ENCODE results near the gene SLC10A7.

Gene SLC10A7

DNA sequence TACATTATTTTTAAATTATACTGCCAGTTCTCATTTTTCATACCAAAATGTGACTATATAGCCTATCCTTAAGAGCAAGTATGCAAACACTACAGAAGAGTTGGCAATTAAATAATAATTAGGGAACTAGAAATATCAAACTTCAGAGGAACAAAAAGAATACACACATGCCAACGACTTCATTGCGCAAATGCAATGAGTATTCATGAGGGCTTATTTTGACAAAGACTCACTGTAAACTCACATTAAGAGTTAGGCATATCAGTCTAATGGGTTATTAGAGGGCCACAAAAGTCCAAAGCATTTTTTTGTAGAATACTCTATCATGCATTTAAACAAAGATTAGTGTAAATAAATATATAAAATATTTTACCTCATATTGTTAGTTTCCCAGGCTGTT, 31.6 kb downstream of the SLC10A7 start:
- DNase-seq = no peak

DNA sequence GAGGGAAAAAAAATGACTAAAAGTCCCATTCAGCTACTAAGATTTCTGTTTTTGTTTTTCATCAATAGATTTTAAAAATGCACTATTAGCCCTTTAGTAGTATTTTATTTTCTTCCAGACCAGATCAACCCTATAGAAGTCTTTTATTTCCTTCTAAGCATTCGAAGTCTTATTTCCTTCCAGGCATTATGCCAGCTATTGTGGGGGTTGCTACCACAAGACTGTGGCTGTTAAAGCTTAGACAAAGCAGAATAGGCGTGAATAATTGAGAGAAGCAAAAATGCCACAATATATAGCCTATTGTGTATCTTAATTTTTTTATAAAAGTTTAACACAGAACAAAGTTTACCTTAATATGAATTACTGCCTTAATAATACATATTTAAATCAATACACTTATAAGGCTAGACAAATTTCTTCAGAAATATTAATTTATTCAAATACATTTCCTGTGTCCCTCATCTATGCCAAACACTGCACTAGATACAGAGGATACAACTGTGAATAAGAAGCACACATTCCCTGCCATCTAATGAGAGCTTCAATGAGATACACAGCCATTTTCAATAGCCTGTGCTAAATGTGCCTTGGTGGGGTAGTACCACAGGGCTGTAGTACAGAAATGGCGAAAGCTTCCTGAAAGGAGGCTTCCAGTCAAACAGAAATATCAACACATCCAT, 33.1 kb downstream of the SLC10A7 start:
- DNase-seq = no peak

DNA sequence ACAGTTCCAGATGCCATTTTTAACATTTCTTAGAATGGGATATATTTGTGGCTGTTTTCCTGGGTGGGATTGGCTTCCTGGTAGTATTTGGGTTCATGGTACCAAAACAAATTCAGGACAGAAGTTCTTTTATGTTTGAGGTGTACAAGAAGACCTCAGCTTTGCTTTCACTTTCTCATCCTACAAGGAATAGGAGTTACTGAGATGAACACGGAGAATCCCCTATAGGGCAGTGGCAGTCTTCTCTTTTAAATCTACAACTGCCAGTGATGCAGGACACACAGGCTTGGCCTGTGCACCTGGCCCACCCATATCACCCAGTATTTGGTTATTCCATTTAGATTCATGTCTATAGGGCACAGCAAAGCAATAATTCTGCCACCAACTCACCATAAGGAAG, 35.2 kb downstream of the SLC10A7 start:
- DNase-seq = no peak

DNA sequence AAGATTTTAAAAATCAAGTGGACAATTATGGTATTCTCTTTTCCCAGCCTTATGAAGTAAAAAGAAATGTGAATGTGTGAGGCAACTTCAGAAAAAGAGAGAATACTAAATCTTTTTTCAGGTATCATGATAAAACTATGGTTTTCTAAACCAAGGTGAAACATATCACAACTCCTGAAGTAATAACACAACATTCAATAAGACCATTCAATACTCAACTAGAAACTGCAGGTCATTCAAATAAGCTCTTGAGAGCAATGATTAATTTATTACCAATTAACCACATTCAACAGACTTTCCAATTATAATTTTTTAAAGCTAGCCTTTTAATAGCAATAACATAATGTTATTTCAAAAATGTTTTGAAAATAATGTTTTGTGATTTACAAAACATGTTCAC, 35.8 kb downstream of the SLC10A7 start:
- no peak for DNase-seq

DNA sequence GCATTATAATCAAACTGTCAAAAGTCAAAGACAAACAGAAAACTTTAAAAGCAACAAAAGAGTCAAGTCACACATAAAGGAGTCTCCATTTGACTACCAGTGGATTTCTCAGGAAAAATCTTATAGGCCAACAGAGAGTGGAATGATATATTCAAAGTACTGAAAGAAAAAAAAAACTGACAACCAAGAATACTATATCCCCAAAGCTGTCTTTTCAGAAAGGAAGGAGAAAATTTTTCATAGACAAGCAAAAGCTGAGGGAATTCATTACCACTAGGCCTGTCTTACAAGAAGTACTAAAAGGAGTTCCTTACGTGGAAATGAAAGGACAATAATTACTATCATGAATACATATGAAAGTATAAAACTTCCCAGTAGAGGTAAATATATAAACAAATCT, 39.0 kb downstream of the SLC10A7 start:
- DNase-seq = no peak

DNA sequence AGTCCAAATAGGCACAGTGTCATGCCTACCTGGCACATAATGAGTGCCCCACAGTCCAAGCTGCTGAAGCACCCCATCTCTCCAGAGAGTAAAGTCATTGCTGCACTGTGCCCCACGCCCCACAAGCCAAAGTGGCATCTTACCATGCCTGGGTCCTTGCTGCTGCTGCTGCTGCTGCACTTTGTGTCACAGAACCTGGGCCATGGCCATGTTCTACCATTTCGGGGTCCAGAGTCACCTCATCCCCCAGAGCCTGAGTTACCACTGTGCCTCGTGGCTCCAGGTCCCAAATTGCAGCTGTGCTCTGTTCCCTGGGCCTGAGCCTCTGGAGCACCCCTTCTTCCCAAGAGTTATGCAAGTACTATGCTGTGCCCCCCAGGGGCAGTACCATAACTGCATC, 40.5 kb downstream of the SLC10A7 start:
- DNase-seq = no peak

DNA sequence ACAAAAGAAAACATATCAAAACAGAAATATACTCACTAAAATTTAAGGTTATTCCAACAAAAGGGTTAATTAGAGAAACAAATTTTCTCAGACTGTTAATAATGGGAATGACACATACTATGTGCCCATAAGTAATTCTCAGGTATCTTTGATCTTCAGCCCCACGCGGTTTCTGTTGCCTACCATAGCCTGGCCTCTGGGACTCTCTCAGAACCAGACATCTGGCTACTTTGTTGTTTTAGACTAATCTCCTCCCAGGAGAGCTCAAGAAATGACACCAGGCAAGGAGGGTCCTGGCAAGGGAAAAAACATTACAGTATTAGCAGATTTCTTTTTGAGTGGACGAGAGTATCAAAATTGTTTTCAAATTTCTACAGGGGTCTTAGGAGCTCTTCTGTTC, 43.7 kb downstream of the SLC10A7 start:
- no peak for DNase-seq

DNA sequence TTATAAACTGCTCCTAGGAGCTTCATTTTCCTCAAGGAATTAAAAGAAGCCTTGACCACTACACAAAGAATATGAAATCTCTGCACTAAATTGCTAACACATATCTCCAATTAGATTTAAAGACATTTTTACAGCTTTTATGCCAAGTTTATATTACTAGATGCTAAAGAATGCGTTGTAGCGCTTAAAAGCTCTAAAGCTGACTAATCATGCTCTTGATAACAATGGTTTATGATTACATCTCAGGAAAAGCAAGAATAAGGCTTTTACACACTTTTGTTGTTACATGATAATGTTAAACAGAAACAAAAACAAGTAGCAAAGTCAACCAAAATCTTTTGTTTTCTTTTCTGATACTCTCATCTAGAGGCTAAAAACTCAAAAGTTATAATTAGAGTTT, 44.7 kb downstream of the SLC10A7 start:
- DNase-seq = no peak

DNA sequence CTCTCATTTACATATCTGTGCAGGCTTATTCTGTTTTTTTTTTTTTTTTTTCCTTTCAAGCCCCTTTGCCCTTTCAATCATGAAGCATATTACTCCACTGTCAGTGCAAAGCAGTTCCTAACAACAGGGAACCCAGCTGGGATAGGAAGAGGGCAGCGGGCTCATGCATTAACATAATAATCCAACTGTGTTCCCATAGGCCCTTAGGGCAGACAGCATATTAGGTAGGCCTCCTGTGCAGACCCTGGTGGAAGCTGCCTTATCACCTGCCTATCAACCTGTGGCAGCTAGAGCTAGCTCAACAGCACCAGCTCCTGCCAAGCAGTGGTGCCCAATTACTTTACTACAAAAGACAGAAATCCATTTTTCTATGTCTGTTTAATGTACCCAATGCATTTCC, 49.3 kb downstream of the SLC10A7 start:
- DNase-seq = peak; percentile 76 to 89

DNA sequence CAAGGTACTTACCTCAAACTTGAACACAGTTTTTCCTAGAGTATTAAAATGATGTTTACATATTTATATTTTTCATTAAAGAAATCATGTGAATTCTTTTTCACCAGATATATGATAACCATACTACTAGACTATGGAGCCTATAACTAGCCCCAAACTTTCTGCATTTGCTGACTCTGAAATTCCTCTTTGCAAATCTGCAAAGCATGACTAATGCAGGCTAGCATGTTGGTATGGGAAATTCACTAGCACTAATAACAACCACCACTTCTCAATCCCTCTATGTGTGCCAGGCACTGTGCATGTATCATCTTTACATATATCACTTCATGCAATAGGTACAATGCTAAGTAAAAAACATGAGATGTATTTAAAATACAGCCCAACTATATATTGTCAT, 51.1 kb downstream of the SLC10A7 start:
- DNase-seq = no peak

DNA sequence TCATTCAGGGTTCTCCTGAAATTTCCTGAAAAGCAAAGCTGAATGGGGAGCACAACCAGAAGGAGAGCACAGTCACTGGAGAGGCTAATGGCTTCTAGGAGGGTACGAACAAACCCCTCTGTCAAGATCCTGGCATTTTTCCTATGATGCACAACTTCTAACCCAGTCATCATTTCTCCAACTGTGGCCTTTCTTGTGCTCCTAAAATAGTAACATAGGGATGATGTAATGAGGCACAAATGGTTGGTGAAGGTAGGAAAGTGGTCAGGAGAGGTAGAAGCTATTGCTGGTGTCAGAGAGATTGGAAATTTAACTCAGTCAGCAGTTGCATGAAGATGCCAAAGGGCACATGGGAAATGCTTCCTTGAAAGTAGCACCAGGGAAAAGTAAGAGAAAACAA, 52.7 kb downstream of the SLC10A7 start:
- DNase-seq = no peak

DNA sequence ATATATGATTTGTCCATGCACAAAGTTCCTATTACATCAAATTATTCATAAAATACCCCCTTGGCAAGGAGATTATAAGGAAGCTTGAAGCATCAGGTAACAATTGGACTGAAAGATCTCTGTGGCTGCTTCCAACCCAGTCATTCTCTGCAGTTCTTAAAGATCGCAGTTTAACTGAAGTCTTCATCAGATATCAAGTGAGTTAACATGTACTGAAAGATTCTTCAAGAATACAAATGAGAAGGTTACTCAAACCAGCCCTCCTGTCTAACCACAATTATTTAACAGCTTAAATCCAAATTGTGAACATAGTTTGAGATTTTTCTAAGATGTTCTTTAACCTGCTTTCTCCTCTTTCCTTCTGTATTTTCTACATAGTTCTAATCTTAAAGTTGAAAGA, 56.1 kb downstream of the SLC10A7 start:
- DNase-seq = no peak

DNA sequence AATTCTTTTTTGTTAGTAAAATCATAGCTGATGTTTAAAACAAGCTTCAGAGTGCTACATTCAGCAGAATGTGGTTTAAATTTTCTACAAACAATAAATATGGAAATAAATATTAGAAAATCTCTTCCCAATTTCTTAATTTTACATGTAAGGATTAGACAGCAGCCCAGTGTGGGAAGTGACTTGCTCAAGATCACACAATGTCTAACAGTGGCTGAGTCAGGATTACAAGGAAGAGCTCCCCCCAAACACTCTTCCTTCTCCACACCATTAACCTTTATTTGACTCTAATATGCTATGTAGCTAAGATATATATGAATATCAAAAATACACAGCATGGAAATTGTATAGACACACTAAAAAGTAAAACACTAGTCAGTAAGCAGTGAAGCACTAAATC, 59.5 kb downstream of the SLC10A7 start:
- DNase-seq = no peak

DNA sequence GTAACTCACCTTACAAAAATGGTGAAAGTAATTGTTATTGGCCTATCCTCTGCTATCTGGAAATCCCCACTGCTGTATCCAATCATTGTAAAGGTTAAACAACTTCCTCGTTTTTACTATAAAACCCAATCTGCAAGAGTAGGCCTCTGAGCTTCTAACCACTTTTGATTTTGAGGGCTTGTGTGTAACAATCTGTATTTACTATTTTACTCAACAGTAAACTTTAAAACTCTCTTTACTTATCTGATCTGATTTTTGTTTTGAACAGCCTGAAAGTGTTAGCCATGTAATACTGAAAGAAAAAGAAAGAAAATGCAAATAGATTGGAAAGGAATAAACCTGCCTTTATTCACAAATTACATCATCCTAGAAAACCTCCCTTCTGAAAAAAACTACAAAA, 63.1 kb downstream of the SLC10A7 start:
- DNase-seq = no peak

DNA sequence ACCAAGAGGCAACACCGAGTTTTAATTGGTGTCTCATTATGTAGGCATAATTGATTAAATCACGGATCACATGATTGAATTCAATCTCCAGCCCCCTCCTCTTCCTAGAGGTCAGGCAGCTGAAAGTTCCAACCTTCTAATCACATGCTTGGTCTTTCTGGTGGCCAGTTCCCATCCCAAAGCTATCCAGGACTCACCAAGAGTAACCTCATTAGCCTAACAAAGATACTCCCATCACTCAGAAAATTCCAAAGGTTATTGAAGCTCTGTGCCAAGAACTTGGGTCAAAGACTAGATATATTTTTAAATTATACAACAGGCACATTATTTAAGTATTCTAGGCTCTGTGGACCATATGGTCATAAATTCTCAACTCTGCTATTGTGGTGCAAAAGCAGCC, 65.1 kb downstream of the SLC10A7 start:
- no peak for DNase-seq

DNA sequence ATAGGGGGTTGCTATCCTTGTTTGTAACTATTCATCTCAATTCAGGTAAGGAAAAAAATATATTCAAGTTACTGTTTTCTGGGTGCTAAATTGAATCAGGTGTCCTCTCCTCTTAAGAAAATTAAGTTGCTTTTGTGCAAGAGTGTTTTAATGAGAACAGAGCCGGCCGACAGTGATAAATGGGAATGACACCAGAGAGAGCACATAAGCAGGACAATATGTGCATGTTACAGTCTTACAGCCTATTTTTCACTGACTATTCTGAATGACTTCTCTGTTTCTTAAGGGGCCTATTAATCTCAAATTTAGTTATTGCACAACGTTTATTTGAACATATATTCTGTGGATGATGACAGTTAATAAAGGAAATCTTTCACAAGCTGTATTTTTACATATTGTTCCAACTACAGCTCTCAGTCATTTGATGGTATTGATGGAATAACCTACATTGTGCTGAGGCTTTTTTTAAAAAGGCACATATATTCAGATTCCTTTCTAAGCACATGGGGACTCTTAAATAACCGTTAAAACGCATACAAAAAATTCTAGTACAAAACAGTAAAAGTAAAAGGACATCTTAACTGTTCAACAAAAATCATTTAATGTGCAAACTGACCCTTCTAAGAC, 68.4 kb downstream of the SLC10A7 start:
- no peak for DNase-seq

DNA sequence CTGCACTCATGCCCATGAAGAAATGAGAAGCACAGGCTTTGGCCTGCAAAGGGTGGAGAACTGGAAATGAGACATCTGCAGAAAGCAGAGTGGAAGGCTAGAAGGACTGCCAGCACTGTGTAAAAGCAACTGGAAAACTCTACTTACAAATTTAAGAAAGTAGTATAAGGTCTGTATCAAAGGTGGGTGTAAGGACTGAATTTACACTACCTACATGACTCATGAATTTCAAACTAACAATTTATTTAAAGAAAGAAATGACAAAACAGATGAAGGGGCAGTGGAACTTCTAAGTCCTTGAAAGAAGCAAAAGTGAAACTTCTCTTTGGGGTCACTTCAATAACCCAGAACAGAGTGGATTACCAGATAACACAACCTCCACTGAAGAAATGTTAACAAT, 71.2 kb downstream of the SLC10A7 start:
- DNase-seq = no peak

DNA sequence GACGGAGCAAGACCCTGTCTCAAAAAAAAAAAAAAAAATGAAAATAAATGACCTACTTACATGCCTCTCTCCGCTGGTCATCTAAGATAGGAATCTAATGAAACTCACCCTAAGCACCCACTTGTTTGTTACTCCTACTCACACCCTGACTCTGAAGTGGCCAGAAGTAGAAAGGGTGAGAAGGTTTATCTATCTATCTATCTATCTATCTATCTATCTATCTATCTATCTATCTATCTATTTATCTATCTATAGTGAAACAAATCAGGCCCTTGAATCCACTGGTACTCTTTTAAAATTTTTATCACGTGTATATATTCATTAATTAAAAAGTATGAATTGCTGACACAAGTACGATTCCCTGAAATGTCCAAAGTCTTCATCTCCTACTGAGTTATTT, 75.2 kb downstream of the SLC10A7 start:
- DNase-seq = no peak

DNA sequence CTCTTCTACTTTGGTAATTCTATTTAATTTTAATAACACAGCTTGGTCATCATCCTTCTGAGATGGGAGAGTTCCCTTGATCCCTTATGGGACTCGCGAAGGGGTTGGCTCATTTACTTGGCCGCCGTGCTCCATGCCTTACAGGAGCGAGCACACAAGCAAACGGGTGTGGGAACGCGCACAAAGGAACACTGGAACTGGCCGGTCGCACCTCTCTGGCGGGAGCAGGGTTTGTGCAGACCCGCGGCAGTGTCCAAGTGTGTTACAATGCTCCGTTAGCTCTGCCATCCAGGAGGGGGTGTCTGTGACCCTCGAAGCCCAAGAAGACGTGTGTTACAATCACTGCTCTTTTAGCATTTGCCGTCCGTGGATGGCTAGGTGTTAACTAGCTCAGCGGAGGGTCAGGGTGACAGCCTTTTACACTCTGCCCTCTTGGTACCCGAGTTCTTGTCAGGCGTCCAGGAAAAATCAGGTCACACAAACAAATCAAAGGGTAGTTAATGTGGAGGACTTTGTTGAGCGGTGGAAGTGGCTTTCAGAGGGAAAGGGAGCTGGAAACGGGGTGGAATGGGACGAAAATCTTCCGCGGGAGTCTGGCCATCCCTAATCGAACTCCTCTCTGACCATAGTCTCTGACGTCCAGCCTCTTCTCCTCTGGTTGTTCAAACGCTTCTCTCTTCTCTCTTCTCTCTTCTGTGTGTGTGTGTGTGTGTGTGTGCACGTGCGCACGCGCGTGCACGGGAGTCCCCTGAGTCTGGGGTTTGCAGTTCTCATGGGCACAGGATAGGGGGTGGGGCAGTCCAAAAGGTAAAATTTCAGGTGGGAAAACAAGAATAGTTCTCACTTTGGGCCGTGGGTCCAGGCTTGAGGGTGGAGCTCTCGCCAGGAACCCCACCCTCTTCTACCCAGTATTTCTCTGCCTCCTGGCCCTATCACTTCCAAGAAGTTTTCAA, 76.3 kb downstream of the SLC10A7 start:
- DNase-seq = no peak

DNA sequence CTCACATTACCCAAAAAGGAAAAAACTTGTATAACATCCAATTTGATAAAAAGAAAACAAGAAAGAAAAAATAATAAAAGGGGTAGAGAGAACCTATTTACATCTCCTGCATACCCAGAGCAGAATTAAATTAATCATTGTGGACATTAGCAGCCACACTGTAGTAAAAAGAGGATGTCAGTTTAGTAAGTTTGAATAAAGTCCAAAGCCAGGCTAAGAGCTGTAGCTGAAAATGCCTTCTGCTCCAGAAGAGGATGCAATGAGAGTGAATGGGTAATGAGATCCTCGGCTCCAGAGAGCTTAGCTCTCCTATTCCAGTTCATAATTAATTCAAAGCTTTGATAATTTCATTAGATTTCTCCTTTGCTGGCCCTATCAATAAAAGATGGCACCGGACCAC, 78.2 kb downstream of the SLC10A7 start:
- DNase-seq = no peak

DNA sequence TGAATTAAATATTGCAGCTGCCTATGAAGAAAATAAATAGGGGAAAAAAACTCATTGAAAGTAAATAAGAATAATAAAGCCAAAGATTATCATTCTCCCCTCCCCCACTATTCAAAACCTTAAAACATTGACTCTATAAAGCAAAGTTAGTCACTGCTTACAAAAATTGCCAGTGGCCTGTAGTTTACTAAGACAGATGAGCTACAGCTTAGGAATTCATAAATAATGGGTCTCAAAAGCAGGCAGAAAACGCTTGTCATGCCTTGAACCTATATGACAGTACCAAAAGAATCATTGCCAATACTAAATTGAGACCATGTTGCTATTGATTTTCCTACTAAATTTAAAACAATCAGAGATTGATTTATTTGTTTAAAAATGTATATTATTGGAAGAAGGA, 78.9 kb downstream of the SLC10A7 start:
- no peak for DNase-seq

DNA sequence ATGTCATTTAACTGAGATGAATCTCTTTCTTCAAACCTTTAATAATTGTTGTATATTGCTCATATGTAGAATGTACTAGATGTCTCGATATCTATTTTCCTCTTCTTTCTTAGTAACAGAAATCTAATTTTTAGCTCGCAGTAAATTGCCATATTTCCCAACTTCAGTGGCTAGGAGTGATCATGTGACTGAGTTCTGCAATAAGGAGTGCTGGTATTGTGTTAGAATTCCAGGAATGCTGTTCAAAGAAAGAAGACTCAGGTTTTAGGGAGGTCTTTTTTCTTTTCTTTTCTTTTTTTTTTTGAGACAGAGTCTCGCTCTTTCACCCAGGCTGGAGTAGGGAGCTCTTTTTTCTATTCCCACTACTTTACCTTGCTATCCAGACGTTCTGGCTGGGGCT, 81.7 kb downstream of the SLC10A7 start:
- no peak for DNase-seq

DNA sequence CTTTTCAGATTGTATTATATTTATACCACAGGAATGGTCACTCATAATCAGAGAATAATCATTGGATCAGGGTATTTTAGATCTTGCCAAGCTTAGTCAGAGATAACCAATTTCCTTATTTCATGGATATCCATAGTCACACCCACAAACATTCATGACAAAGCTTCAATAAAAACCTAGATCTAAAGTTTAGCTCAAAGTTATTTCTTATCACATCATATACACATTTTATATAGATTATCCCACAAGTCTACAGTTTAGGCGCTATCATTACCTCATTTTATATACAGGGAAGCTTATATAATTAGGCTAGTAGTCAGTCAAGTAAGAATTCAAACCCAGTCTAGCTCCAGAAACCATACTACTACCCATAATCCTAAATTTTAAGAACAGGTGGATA, 82.3 kb downstream of the SLC10A7 start:
- no peak for DNase-seq

DNA sequence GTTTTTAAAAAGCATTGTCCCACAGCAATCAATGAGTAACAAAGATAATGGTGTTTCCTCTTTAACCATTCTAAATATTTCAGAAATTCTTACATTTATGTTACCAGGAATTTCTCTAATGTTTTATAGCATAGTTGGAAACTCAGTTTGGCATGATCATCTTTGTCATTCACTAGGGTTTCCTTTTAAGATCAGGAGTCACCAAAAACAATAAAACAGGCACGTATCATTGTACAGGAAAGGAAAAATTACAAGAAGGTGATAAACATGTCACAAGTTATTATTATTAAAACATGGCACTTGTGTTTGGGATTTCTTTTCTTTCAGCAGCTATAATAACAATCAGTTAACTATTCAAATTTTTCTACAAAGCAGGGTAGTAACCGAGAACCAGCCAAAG, 84.0 kb downstream of the SLC10A7 start:
- no peak for DNase-seq
